ENCODE results near the gene ITPR3.

Gene ITPR3

GRCh38 chr6:33730611-33731010 lies 109.5 kb downstream of the ITPR3 start:
- DNase-seq (ENCODE audit: low read depth) = no peak

GRCh38 chr6:33731035-33731434 lies 109.9 kb downstream of the ITPR3 start:
- TF ChIP-seq CTCF (IDR thresholded peaks at IDR 0.05; ENCODE audit: low read depth, low read length, missing control alignments) = no peak
- no peak overlapping the region for H3K4me3 ChIP-seq (ENCODE audit: low read depth, low read length)
- no peak for DNase-seq (ENCODE audit: low read depth)

More at GRCh38 chr6:33730611-33731010, 109.5 kb downstream of the ITPR3 start:
- TF ChIP-seq CTCF (IDR thresholded peaks at IDR 0.05; ENCODE audit: low read depth, low read length, missing control alignments) = no peak
- H3K4me3 ChIP-seq (ENCODE audit: low read depth, low read length) = no peak overlapping the region

- DNase-seq (ENCODE audit: low read depth) = no peak
- no peak overlapping the region for H3K4me3 ChIP-seq (ENCODE audit: low read depth, low read length)
- no peak for TF ChIP-seq CTCF (IDR thresholded peaks at IDR 0.05; ENCODE audit: low read depth, low read length, missing control alignments)
These were observed 110.7 kb downstream of the ITPR3 start for GRCh38 chr6:33731751-33732282.

GRCh38 chr6:33732385-33732784 lies 111.3 kb downstream of the ITPR3 start:
- DNase-seq (ENCODE audit: low read depth) = no peak
- H3K4me3 ChIP-seq (ENCODE audit: low read depth, low read length) = no peak overlapping the region
- no peak for TF ChIP-seq CTCF (IDR thresholded peaks at IDR 0.05; ENCODE audit: low read depth, low read length, missing control alignments)

GRCh38 chr6:33732817-33733708 lies 111.9 kb downstream of the ITPR3 start:
- H3K4me3 ChIP-seq (ENCODE audit: low read depth, low read length) = no peak overlapping the region
- DNase-seq (ENCODE audit: low read depth) = no peak
- no peak for TF ChIP-seq CTCF (IDR thresholded peaks at IDR 0.05; ENCODE audit: low read depth, low read length, missing control alignments)

- no peak for DNase-seq (ENCODE audit: low read depth)
- no peak for TF ChIP-seq CTCF (IDR thresholded peaks at IDR 0.05; ENCODE audit: low read depth, low read length, missing control alignments)
- no peak overlapping the region for H3K4me3 ChIP-seq (ENCODE audit: low read depth, low read length)
These were observed 112.5 kb downstream of the ITPR3 start for GRCh38 chr6:33733709-33734007.

- no peak for TF ChIP-seq CTCF (IDR thresholded peaks at IDR 0.05; ENCODE audit: low read depth, low read length, missing control alignments)
- DNase-seq (ENCODE audit: low read depth) = no peak
- no peak overlapping the region for H3K4me3 ChIP-seq (ENCODE audit: low read depth, low read length)
These were observed 114.1 kb downstream of the ITPR3 start for GRCh38 chr6:33735216-33735615.
